HG03571 (cell line): ENCODE data around the gene TPSD1.
"Not testable (repeated sequence)": the region's sequence is repeated elsewhere in the genome, so short reads cannot be mapped to it uniquely, and the experiment has no call there.

Experiments used
- ATAC-seq: cut with Tn5 transposase; IDR thresholded peaks from one replicate; pipeline ENCODE4 v1.9.1; 2021; ENCODE audit not compliant: unreplicated experiment

The TPSD1 gene

GRCh38 chr16:1220841-1221627 lies 34.8 kb upstream of the TPSD1 start:
- no peak for ATAC-seq

- ATAC-seq: no peak
These were observed 34.0 kb upstream of the TPSD1 start for GRCh38 chr16:1221628-1222552.

GRCh38 chr16:1222553-1223354 lies 33.1 kb upstream of the TPSD1 start:
- no peak for ATAC-seq

GRCh38 chr16:1223355-1224214 lies 32.3 kb upstream of the TPSD1 start:
- no peak for ATAC-seq

GRCh38 chr16:1224558-1224957 lies 31.3 kb upstream of the TPSD1 start:
- ATAC-seq: no peak

GRCh38 chr16:1225051-1225451 lies 30.8 kb upstream of the TPSD1 start, which contains the start of gene TPSG1:
TPSG1 (minus strand) TSS chr16:1225268; CDS start chr16:1225252, 16 bp downstream.
- no peak for ATAC-seq

- ATAC-seq: not testable (repeated sequence)
These were observed 30.0 kb upstream of the TPSD1 start for GRCh38 chr16:1225728-1226311.

GRCh38 chr16:1226692-1227091 lies 29.2 kb upstream of the TPSD1 start:
- ATAC-seq: not testable (repeated sequence)

- ATAC-seq: not testable (repeated sequence)
These were observed 27.6 kb upstream of the TPSD1 start for GRCh38 chr16:1228227-1228626.

- not testable (repeated sequence) for ATAC-seq
These were observed 26.4 kb upstream of the TPSD1 start for GRCh38 chr16:1229476-1229875.

GRCh38 chr16:1230084-1230470 lies 25.8 kb upstream of the TPSD1 start, which contains the start of gene TPSB2:
TPSB2 (minus strand) TSS chr16:1230184; CDS start chr16:1229951, 233 bp downstream.
- not testable (repeated sequence) for ATAC-seq

- ATAC-seq: not testable (repeated sequence)
These were observed 25.2 kb upstream of the TPSD1 start for GRCh38 chr16:1230471-1231212.

- ATAC-seq: not testable (repeated sequence)
These were observed 24.6 kb upstream of the TPSD1 start for GRCh38 chr16:1231301-1231700.

- not testable (repeated sequence) for ATAC-seq
These were observed 23.7 kb upstream of the TPSD1 start for GRCh38 chr16:1232049-1232748.

- not testable (repeated sequence) for ATAC-seq
These were observed 19.2 kb upstream of the TPSD1 start for GRCh38 chr16:1236659-1237058.

GRCh38 chr16:1237990-1238389 lies 17.9 kb upstream of the TPSD1 start:
- no peak for ATAC-seq

- ATAC-seq: not testable (repeated sequence)
These were observed 17.0 kb upstream of the TPSD1 start for GRCh38 chr16:1238909-1239308.

GRCh38 chr16:1239575-1239974 lies 16.3 kb upstream of the TPSD1 start:
- not testable (repeated sequence) for ATAC-seq
